Measurements from ENCODE around the gene KRT8.

KRT8 gene

DNA sequence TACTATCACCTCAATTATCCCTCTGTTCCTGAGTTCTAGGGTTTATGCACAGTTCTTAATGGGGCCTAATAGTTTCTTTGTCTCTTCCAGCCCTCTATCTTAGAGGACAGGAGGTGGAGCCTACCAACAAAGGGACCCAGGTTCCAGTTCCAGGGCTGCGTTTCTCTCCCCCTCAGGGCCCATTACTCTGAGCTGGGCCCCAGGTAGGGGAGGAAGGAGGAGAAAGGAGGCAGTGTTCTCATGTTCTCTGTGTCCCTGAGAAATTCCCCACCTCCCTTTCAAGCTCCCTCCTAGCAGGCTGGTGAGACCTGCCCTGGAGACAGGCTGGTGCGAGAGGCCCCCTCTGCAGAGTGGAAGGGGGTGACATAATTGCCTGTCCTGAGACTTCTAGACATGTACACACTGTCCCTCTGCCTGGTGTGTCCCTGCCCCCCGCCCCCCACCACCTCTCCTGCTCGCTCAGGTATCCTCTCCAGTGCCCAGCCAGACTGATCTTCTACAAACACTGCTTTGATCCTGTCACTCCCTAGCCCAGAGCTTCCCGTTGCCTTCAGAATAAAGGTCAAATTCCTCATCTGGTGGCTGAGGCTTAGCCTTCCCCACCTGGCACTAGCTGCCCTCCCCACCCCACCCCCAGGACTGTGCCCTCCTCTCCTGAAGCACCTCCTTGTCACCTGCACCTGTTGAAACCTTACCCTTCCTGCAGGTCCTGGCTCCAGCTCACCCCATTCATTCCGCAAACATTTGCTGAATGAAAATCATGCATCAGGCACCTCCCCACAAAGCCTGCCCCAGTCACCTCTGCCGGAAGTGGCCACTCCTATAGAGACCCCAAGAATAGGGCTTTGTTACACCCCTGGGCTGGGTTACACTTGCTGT lies 21.1 kb upstream of the KRT8 start:
- TF ChIP-seq ISL1 (CRISPR knock-in tag; IDR thresholded peaks at IDR 0.05): no peak
- TF ChIP-seq ZNF8 (CRISPR knock-in tag; IDR thresholded peaks at IDR 0.05): no peak
- TF ChIP-seq PPARA (CRISPR knock-in tag; IDR thresholded peaks at IDR 0.05; ENCODE audit: borderline replicate concordance): no peak
- TF ChIP-seq ESRRG (CRISPR knock-in tag; IDR thresholded peaks at IDR 0.05): no peak
- TF ChIP-seq, protein P1, sequence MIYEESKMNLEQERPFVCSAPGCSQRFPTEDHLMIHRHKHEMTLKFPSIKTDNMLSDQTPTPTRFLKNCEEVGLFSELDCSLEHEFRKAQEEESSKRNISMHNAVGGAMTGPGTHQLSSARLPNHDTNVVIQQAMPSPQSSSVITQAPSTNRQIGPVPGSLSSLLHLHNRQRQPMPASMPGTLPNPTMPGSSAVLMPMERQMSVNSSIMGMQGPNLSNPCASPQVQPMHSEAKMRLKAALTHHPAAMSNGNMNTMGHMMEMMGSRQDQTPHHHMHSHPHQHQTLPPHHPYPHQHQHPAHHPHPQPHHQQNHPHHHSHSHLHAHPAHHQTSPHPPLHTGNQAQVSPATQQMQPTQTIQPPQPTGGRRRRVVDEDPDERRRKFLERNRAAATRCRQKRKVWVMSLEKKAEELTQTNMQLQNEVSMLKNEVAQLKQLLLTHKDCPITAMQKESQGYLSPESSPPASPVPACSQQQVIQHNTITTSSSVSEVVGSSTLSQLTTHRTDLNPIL (CRISPR knock-in tag; IDR thresholded peaks at IDR 0.05; ENCODE audit: low read depth): no peak
- TF ChIP-seq ARNTL (CRISPR knock-in tag; IDR thresholded peaks at IDR 0.05; ENCODE audit: borderline replicate concordance, low read depth): no peak
- no peak for TF ChIP-seq ZC3H10 (CRISPR knock-in tag; IDR thresholded peaks at IDR 0.05)
- no peak for TF ChIP-seq TCF4 (CRISPR knock-in tag; IDR thresholded peaks at IDR 0.05; ENCODE audit: borderline replicate concordance)
- no peak for TF ChIP-seq ZFP30 (CRISPR knock-in tag; IDR thresholded peaks at IDR 0.05)
- TF ChIP-seq, protein P2, sequence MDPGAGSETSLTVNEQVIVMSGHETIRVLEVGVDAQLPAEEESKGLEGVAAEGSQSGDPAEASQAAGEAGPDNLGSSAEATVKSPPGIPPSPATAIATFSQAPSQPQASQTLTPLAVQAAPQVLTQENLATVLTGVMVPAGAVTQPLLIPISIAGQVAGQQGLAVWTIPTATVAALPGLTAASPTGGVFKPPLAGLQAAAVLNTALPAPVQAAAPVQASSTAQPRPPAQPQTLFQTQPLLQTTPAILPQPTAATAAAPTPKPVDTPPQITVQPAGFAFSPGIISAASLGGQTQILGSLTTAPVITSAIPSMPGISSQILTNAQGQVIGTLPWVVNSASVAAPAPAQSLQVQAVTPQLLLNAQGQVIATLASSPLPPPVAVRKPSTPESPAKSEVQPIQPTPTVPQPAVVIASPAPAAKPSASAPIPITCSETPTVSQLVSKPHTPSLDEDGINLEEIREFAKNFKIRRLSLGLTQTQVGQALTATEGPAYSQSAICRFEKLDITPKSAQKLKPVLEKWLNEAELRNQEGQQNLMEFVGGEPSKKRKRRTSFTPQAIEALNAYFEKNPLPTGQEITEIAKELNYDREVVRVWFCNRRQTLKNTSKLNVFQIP (CRISPR knock-in tag; IDR thresholded peaks at IDR 0.05; ENCODE audit: borderline replicate concordance, low read depth): no peak
- TF ChIP-seq, protein P3, sequence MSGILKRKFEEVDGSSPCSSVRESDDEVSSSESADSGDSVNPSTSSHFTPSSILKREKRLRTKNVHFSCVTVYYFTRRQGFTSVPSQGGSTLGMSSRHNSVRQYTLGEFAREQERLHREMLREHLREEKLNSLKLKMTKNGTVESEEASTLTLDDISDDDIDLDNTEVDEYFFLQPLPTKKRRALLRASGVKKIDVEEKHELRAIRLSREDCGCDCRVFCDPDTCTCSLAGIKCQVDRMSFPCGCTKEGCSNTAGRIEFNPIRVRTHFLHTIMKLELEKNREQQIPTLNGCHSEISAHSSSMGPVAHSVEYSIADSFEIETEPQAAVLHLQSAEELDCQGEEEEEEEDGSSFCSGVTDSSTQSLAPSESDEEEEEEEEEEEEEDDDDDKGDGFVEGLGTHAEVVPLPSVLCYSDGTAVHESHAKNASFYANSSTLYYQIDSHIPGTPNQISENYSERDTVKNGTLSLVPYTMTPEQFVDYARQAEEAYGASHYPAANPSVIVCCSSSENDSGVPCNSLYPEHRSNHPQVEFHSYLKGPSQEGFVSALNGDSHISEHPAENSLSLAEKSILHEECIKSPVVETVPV (CRISPR knock-in tag; IDR thresholded peaks at IDR 0.05): no peak
- no peak for TF ChIP-seq CSDC2 (CRISPR knock-in tag; IDR thresholded peaks at IDR 0.05)
- no peak for TF ChIP-seq ZNF70 (CRISPR knock-in tag; IDR thresholded peaks at IDR 0.05)
- no peak for TF ChIP-seq ZNF565 (CRISPR knock-in tag; conservative IDR thresholded peaks at IDR 0.05; ENCODE audit: low read depth)
- TF ChIP-seq TOX (CRISPR knock-in tag; IDR thresholded peaks at IDR 0.05; ENCODE audit: borderline replicate concordance): no peak
- TF ChIP-seq, protein P4, sequence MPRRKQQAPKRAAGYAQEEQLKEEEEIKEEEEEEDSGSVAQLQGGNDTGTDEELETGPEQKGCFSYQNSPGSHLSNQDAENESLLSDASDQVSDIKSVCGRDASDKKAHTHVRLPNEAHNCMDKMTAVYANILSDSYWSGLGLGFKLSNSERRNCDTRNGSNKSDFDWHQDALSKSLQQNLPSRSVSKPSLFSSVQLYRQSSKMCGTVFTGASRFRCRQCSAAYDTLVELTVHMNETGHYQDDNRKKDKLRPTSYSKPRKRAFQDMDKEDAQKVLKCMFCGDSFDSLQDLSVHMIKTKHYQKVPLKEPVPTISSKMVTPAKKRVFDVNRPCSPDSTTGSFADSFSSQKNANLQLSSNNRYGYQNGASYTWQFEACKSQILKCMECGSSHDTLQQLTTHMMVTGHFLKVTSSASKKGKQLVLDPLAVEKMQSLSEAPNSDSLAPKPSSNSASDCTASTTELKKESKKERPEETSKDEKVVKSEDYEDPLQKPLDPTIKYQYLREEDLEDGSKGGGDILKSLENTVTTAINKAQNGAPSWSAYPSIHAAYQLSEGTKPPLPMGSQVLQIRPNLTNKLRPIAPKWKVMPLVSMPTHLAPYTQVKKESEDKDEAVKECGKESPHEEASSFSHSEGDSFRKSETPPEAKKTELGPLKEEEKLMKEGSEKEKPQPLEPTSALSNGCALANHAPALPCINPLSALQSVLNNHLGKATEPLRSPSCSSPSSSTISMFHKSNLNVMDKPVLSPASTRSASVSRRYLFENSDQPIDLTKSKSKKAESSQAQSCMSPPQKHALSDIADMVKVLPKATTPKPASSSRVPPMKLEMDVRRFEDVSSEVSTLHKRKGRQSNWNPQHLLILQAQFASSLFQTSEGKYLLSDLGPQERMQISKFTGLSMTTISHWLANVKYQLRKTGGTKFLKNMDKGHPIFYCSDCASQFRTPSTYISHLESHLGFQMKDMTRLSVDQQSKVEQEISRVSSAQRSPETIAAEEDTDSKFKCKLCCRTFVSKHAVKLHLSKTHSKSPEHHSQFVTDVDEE (CRISPR knock-in tag; IDR thresholded peaks at IDR 0.05): no peak
- TF ChIP-seq, protein P5, sequence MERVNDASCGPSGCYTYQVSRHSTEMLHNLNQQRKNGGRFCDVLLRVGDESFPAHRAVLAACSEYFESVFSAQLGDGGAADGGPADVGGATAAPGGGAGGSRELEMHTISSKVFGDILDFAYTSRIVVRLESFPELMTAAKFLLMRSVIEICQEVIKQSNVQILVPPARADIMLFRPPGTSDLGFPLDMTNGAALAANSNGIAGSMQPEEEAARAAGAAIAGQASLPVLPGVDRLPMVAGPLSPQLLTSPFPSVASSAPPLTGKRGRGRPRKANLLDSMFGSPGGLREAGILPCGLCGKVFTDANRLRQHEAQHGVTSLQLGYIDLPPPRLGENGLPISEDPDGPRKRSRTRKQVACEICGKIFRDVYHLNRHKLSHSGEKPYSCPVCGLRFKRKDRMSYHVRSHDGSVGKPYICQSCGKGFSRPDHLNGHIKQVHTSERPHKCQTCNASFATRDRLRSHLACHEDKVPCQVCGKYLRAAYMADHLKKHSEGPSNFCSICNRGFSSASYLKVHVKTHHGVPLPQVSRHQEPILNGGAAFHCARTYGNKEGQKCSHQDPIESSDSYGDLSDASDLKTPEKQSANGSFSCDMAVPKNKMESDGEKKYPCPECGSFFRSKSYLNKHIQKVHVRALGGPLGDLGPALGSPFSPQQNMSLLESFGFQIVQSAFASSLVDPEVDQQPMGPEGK (CRISPR knock-in tag; IDR thresholded peaks at IDR 0.05; ENCODE audit: borderline replicate concordance): no peak
- no peak for TF ChIP-seq RARB (CRISPR knock-in tag; IDR thresholded peaks at IDR 0.05)
- peak; percentile 6 for ATAC-seq

DNA sequence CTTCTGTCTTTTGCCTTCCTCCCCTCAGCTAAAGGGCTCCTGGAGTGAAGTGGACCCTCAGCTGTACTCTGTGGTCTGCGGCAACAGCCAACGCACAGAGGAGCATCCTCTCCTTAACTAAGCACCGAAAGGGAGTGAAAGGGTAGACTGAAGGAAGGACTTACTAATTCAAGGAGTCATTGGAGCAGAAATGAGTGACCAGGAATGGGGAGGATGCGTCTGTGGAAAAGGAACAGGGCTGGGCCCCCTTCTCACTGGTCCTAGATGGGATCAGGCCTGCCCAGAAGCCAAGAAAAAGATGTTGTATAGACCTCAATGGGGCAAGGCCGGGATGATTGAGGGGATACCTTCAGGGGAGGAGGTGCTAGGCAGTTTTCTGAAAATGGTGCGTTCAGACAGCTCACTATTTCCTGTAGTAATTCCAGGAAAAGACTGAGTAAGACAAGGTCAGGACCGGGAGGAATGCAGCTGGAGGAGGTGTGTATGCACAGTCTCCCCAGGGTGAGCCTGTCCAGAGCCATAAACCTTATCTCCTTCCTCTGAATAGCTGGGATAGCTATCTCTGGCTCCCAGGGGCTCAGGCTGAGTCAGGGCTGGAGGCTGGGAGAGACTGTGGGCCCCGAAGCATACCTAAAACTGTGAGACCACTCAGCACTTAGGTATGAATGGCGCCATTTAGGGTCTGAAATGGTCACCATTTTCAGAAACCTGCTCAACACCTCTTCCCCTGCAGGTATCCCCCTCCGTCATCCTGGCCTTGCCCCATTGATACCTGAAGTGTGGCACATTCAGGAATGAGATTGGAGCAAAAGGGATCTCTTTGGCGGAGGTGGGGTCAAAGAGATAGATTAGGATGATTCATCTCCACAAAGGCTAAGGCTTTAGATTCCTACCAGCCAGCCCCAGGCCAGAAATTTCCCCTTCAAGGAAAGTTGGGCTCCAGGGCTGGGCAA lies 20.2 kb upstream of the KRT8 start:
- peak; percentile 88 for ATAC-seq
- TF ChIP-seq GLIS3 (CRISPR knock-in tag; IDR thresholded peaks at IDR 0.05) (no peak; the same call in 1 of the 2 replicates), RARB (CRISPR knock-in tag; IDR thresholded peaks at IDR 0.05) (no peak), PPARA (CRISPR knock-in tag; IDR thresholded peaks at IDR 0.05; ENCODE audit: borderline replicate concordance) (no peak), ISL1 (CRISPR knock-in tag; IDR thresholded peaks at IDR 0.05) (peak; percentile 78), TOX (CRISPR knock-in tag; IDR thresholded peaks at IDR 0.05; ENCODE audit: borderline replicate concordance) (no peak), SNAI2 (CRISPR knock-in tag; IDR thresholded peaks at IDR 0.05) (no peak), ZFP30 (CRISPR knock-in tag; IDR thresholded peaks at IDR 0.05) (no peak), ESRRG (CRISPR knock-in tag; IDR thresholded peaks at IDR 0.05) (no peak; the same call in 1 of the 2 replicates), BACH2 (CRISPR knock-in tag; IDR thresholded peaks at IDR 0.05; ENCODE audit: borderline replicate concordance) (no peak), CSDC2 (CRISPR knock-in tag; IDR thresholded peaks at IDR 0.05) (0 out of 2 replicates have a peak, but pooled peaks have one; percentile 89), OSR1 (CRISPR knock-in tag; IDR thresholded peaks at IDR 0.05) (no peak)
- TF ChIP-seq, protein P1 (CRISPR knock-in tag; IDR thresholded peaks at IDR 0.05; ENCODE audit: low read depth): no peak
- TF ChIP-seq, protein P3 (CRISPR knock-in tag; IDR thresholded peaks at IDR 0.05): no peak
- TF ChIP-seq, protein P2 (CRISPR knock-in tag; IDR thresholded peaks at IDR 0.05; ENCODE audit: borderline replicate concordance, low read depth): no peak
